VCaP (cell line): ENCODE measurements around the gene RIN3.
"Not testable (repeated sequence)": the region's sequence is repeated elsewhere in the genome, so short reads cannot be mapped to it uniquely, and the experiment has no call there.

Source experiments
- H3K27ac ChIP-seq: fragments of 450-650 bp; 2 replicates; pipeline ENCODE4 v1.5.1; 2017
- TF ChIP-seq, protein P1 (sequence below): fragments of 450-650 bp; conservative IDR thresholded peaks from 2 replicates; pipeline ENCODE4 v1.5.1; 2017; ENCODE audit warnings: mild to moderate bottlenecking, moderate library complexity

The RIN3 gene

DNA sequence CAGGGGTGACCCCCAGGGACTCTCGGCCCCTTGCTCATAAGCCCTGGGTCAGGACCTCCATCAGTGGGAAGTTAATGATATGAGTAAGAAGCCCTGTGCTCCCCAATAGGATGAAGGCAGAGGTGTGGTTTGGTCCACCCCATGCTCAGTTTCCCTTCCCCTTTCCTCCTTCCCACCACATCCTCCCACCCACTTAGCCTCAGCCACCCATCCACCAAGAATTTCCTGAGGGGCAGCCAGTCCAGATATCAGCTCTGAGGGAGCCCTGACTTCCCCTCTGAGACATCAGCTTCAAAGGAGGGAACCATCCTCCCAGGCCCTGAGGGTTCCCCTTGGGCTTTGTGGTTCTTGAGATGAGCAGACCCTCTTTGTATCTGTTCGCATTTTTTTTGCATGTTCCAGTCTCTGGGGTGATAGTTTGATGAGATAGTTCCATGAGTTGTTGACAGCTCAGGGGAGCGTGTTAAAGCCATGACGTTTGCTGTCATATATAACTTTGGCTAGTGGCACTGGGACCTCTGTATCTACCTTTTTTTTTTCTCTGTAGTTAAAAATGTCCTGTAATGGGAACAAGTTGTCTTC, 163.6 kb downstream of the RIN3 start:
- TF ChIP-seq, protein P1, sequence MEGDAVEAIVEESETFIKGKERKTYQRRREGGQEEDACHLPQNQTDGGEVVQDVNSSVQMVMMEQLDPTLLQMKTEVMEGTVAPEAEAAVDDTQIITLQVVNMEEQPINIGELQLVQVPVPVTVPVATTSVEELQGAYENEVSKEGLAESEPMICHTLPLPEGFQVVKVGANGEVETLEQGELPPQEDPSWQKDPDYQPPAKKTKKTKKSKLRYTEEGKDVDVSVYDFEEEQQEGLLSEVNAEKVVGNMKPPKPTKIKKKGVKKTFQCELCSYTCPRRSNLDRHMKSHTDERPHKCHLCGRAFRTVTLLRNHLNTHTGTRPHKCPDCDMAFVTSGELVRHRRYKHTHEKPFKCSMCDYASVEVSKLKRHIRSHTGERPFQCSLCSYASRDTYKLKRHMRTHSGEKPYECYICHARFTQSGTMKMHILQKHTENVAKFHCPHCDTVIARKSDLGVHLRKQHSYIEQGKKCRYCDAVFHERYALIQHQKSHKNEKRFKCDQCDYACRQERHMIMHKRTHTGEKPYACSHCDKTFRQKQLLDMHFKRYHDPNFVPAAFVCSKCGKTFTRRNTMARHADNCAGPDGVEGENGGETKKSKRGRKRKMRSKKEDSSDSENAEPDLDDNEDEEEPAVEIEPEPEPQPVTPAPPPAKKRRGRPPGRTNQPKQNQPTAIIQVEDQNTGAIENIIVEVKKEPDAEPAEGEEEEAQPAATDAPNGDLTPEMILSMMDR: no peak
- H3K27ac ChIP-seq: no peak overlapping the region

DNA sequence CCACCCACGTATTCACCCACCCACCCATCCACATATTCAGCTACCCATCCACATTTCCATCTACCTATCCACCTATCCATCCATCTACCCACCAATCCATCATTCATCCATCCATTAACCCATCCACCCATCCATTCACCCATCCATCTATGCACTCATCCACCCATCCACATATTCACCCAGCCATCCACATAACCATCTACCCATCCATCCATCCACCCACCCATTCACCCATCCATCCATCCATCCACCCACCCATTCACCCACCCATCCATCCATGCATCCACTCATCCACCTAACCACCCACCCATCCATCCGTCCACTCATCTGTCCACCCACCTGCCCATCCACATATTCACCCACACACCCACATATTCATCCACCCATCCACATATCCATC, 164.4 kb downstream of the RIN3 start:
- no peak overlapping the region for H3K27ac ChIP-seq
- TF ChIP-seq, protein P1: no peak

DNA sequence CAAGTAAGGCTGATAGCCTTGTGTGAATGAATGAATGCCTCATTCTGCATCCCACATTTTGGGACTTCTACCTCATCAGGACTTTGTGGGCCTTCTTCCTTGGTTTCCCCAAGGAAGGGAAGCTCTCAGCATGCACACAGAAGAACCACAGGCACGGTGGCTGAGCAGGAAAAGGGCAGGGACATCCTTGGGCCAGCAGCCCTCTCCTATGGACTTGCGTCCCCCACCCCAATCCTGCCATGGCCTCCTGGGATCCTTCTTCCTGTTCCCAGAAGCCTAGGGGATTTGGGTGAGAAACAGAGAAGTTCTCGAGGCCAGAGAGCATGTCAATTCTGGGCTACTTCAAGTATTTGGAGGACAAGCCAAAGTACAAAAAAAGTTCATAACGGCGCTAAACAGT, 165.2 kb downstream of the RIN3 start:
- H3K27ac ChIP-seq: no peak overlapping the region
- TF ChIP-seq, protein P1: no peak

DNA sequence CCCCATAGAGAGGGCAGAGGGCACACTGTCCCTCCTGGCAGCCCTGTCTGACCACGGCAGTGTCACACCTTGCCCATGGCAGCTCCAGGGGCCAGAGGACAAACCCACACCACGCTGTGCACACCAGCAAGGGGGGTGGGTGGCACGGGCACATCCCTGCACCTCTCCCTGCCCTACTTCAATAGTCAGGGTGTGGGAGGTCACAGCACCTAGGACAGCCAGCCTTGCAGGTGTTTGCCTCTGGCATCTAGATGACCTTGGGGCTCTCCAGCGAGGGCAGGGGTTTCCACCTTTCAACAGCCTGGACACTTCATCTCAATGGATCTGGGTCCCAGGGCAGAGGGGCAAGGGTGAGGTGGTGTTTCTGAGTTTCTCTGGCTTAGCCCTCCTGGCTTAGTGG, 165.7 kb downstream of the RIN3 start:
- TF ChIP-seq, protein P1: no peak
- no peak overlapping the region for H3K27ac ChIP-seq

DNA sequence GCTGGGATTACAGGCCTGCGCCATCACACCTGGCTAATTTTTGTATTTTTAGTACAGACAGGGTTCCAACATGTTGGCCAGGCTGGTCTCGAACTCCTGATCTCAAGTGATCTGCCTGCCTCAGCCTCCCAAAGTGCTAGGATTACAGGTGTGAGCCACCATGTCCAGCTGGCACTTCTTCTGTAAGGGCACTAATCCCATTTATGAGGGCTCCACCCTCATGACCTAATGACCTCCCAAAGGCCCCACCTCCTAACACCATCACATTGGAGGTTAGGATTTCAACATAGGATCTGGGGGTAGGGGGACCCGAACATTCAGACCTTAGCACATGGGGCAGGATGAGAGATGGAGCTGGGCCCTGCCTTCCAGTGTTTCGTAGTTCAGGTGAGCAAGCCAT, 166.7 kb downstream of the RIN3 start:
- H3K27ac ChIP-seq: not testable (repeated sequence)

DNA sequence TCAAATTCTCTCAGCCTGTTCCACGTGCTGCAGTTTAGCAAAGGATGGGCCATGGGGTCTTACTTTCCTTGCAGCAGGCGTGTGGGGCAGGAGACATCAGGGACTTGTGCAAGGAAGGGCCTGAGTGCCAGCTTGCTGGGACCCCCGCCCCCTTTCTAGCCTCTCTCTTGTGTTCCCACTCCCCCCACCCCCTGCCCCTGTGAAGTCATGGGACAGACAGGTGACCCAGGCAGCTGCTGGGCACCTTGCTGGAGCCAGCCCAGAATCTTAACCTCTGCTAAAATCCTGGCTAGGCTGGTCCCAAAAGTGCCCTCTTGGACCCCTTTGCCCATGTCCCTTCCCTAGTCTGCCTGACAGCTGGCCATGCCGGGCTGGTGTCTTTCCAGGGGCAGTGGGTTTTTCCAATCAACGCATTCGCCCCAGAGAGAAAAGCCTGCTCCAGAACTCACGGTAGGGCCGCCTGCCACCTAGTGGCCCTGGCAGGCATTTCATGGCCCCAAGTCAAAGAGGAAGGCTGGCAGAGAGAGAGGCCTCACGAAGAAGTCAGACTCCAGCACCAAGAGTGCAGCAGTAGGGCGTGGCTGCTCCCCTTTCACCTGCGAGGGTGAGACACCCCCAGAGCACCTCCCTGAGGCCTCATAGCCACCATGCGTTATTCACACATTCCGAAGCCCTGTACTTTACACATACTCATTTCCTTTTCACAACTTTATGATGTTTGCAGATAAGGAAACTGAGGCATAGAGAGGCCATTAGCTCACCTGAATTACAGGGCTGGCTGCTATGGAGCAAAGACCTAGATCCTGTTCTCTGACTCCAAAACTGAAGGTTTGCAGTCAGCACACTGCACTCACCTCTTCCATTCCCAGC, 167.4 kb downstream of the RIN3 start:
- H3K27ac ChIP-seq: no peak overlapping the region
- TF ChIP-seq, protein P1: peak; percentile 96

DNA sequence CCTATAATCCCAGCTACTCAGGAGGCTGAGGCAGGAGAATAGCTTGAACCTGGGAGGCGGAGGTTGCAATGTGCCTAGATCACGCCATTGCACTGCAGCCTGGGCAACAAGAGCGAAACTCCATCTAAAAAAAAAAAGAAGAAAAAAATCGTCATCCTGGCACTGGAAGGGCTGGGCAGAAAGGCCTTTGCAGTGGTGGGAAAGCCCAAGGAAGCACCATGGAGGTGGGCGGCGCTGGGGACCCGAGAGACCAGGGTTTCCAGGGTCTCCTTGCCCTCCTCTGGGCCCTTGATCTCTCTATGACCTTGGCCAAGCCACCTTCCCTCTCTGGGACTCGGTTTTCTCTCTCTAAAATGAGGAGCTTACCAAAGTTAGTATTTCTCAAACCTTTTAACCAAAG, 169.5 kb downstream of the RIN3 start:
- TF ChIP-seq, protein P1: no peak
- no peak overlapping the region for H3K27ac ChIP-seq
